Retinal pigment epithelial cell (primary cell): Measurements from ENCODE around the gene CTSD.
A peak's percentile ranks its signal among the peaks of the same experiment; 100 is the strongest.

ENCODE experiments used
- DNase-seq: peaks from one replicate; pipeline ENCODE4 v3.0.0-alpha.2; 2010; ENCODE audit warnings: low read depth
- H3K4me3 ChIP-seq: 2 replicates; pipeline ENCODE4 v1.5.1; 2011; ENCODE audit warnings: mild to moderate bottlenecking, low read length, control low read depth, moderate library complexity
- TF ChIP-seq, protein P1 (sequence below): conservative IDR thresholded peaks from 2 replicates; pipeline ENCODE4 v1.5.1; 2011; ENCODE audit warnings: low read depth, low read length, control low read depth, inconsistent platforms

CTSD gene

DNA sequence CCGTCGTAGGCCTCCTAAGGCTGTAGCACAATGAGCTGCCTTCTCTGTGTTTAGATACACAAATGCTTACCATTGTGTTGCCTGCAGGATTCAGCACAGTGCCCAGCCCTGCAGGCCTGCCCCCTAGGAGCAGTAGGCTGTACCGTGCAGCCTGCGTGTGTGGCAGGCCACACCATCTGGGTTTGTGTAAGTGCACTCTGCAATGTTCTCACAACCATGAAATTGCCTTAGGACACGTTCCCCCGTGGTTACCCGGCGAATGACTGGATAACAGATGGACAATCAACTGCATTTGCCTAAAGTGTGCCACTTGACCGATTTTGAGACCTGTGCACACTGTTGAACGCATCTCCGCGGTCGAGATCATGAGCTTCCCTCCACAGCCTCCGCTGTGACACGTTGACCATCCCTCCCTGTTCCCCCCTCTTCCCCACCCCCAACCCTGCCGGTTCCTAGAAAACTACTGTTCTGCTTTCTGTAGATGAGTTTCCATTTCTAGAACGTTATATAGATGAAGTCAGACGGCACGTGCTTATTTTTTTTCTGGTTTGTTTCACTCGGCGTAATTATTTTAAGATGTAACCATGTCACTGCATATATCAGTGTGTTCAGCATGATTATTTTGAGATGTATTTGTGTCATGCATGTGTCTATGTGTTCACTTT lies 22.2 kb upstream of the CTSD start:
- no peak for DNase-seq
- TF ChIP-seq, protein P1, sequence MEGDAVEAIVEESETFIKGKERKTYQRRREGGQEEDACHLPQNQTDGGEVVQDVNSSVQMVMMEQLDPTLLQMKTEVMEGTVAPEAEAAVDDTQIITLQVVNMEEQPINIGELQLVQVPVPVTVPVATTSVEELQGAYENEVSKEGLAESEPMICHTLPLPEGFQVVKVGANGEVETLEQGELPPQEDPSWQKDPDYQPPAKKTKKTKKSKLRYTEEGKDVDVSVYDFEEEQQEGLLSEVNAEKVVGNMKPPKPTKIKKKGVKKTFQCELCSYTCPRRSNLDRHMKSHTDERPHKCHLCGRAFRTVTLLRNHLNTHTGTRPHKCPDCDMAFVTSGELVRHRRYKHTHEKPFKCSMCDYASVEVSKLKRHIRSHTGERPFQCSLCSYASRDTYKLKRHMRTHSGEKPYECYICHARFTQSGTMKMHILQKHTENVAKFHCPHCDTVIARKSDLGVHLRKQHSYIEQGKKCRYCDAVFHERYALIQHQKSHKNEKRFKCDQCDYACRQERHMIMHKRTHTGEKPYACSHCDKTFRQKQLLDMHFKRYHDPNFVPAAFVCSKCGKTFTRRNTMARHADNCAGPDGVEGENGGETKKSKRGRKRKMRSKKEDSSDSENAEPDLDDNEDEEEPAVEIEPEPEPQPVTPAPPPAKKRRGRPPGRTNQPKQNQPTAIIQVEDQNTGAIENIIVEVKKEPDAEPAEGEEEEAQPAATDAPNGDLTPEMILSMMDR, result no peak
- H3K4me3 ChIP-seq, result no peak overlapping the region

- H3K4me3 ChIP-seq, result no peak overlapping the region
- DNase-seq, result no peak
- TF ChIP-seq, protein P1, result no peak
These were observed 21.3 kb upstream of the CTSD start for GRCh38 chr11:1784761-1785650.

- DNase-seq, result no peak
- TF ChIP-seq, protein P1, result no peak
- H3K4me3 ChIP-seq, result no peak overlapping the region
These were observed 20.2 kb upstream of the CTSD start for GRCh38 chr11:1783725-1784529.

DNA sequence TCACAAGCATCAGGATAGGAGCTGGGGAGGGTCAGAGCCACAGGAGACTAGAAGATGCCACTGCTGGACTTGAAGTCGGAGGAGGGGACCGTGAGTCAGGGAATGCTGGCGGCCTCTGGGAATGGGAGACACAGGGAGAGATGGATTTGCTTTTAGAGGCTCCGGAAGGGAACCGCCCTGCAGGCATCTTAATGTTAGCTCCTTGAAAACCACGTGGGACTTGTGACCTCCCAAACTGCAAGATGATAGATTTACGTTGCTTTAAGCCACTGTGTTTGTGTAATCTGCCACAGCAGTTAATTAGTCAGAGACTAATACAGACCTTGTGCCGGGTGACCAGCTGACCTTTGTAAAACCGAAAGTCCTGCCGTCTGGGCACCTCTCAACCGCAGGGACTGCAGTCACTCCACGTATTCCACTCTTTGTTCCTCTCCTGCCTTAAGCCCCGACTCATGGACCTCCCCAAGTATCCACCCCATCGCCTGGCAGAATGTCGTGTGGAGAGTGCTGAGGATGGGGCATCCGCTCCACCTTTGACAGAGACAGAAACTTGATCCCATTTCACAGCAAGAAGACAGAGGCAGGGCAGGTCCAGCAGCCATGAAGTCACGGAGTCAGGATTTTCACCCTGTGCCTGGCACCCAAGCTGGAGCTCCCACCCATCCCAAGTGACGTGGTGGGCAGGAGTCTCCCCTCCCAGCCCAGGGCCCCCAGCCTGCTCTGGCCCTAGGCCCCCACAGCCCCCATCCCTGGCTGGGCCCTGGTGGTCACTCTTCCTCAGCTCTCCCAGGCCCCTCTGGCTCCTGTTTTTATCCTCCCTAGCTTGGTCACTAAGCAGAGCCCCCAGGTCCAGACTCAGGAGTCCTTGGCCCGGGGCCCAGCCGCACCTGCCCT lies 19.4 kb upstream of the CTSD start:
- H3K4me3 ChIP-seq, result no peak overlapping the region
- DNase-seq, result peak; percentile 75

GRCh38 chr11:1782031-1782590 lies 18.4 kb upstream of the CTSD start:
- DNase-seq, result no peak
- H3K4me3 ChIP-seq, result no peak overlapping the region
- TF ChIP-seq, protein P1, result no peak

More for the DNA sequence above, 19.4 kb upstream of the CTSD start:
- TF ChIP-seq, protein P1, result no peak

- no peak overlapping the region for H3K4me3 ChIP-seq
- TF ChIP-seq, protein P1, result no peak
- DNase-seq, result no peak
These were observed 17.9 kb upstream of the CTSD start for GRCh38 chr11:1781593-1781975.
